ENCODE data around the gene ZNF165. TPM values are rescaled to one million over a fixed set of nuclear protein-coding genes. Genes with fewer than 3 reads are reported as not detected.

ZNF165 gene
- polyA plus RNA-seq, 1 donor from 2014 or later, result 1.4 TPM

GRCh38 chr6:28104392-28105244, 24.2 kb downstream of the ZNF165 start:
- TF ChIP-seq POLR2AphosphoS5 (IDR thresholded peaks at IDR 0.05) (peak; percentile 64), EP300 (conservative IDR thresholded peaks at IDR 0.05; ENCODE audit: poor library complexity, severe bottlenecking) (no peak), REST (IDR thresholded peaks at IDR 0.05; ENCODE audit: borderline replicate concordance) (peak; percentile 29), SMC3 (conservative IDR thresholded peaks at IDR 0.05; ENCODE audit: poor library complexity) (peak; percentile 58), RAD21 (conservative IDR thresholded peaks at IDR 0.05) (peak; percentile 52), EZH2 (IDR thresholded peaks at IDR 0.05; ENCODE audit: borderline replicate concordance, insufficient read depth, low read length, poor library complexity, severe bottlenecking) (no peak), MXI1 (conservative IDR thresholded peaks at IDR 0.05; ENCODE audit: poor library complexity, severe bottlenecking) (peak; percentile 55), TAF1 (IDR thresholded peaks at IDR 0.05; ENCODE audit: low read depth) (peak; percentile 42), CTCF (IDR thresholded peaks at IDR 0.05; ENCODE audit: poor library complexity, severe bottlenecking) (peak; percentile 79)
- Histone ChIP-seq H3K9me3 (ENCODE audit: low read length) (no peaks in the 10 kb centered on the region), H3K36me3 (ENCODE audit: insufficient read depth, low read length) (no peaks in the 10 kb centered on the region), H3K4me2 (ENCODE audit: low read length) (peak overlapping the region; percentile 80), H3K79me2 (replicated peaks; ENCODE audit: insufficient read depth, low read length) (no peaks in the 10 kb centered on the region), H3K27me3 (ENCODE audit: insufficient read depth, low read depth, low read length) (no peaks in the 10 kb centered on the region), H3K4me3 (ENCODE audit: low read length) (peak overlapping the region; percentile 92), H2AFZ (ENCODE audit: low read depth, low read length) (peak overlapping the region; percentile 69), H3F3A (ENCODE audit: insufficient read depth, low read length, poor library complexity, severe bottlenecking) (peaks cover 3% of the 10 kb centered on the region), H3K9ac (ENCODE audit: low read length) (peak overlapping the region; percentile 73), H4K20me1 (ENCODE audit: insufficient read depth) (no peaks in the 10 kb centered on the region), H3K9me2 (ENCODE audit: insufficient read depth, low read length) (no peaks in the 10 kb centered on the region), H3K27ac (ENCODE audit: low read length) (no peak overlapping the region)

- no peak overlapping the region for H3K27ac ChIP-seq (ENCODE audit: low read length)
- peak overlapping the region; percentile 80 for H3K4me2 ChIP-seq (ENCODE audit: low read length)
Measured at GRCh38 chr6:28105245-28105639, 24.9 kb downstream of the ZNF165 start.

More at GRCh38 chr6:28105245-28105639, 24.9 kb downstream of the ZNF165 start:
- H3K9ac ChIP-seq (ENCODE audit: low read length), result peak overlapping the region; percentile 73
- peaks cover 3% of the 10 kb centered on the region for H3F3A ChIP-seq (ENCODE audit: insufficient read depth, low read length, poor library complexity, severe bottlenecking)
- H4K20me1 ChIP-seq (ENCODE audit: insufficient read depth), result no peaks in the 10 kb centered on the region
- H3K9me3 ChIP-seq (ENCODE audit: low read length), result no peaks in the 10 kb centered on the region
- no peaks in the 10 kb centered on the region for H3K27me3 ChIP-seq (ENCODE audit: insufficient read depth, low read depth, low read length)
- no peaks in the 10 kb centered on the region for H3K9me2 ChIP-seq (ENCODE audit: insufficient read depth, low read length)
- peak overlapping the region; percentile 69 for H2AFZ ChIP-seq (ENCODE audit: low read depth, low read length)
- no peak for TF ChIP-seq EZH2 (IDR thresholded peaks at IDR 0.05; ENCODE audit: borderline replicate concordance, insufficient read depth, low read length, poor library complexity, severe bottlenecking)
- no peak for TF ChIP-seq MXI1 (conservative IDR thresholded peaks at IDR 0.05; ENCODE audit: poor library complexity, severe bottlenecking)
- no peak for TF ChIP-seq REST (IDR thresholded peaks at IDR 0.05; ENCODE audit: borderline replicate concordance)
- no peak for TF ChIP-seq RAD21 (conservative IDR thresholded peaks at IDR 0.05)
- TF ChIP-seq TAF1 (IDR thresholded peaks at IDR 0.05; ENCODE audit: low read depth), result no peak
- no peak for TF ChIP-seq POLR2AphosphoS5 (IDR thresholded peaks at IDR 0.05)
- no peak for TF ChIP-seq CTCF (IDR thresholded peaks at IDR 0.05; ENCODE audit: poor library complexity, severe bottlenecking)
- no peak for TF ChIP-seq SMC3 (conservative IDR thresholded peaks at IDR 0.05; ENCODE audit: poor library complexity)
- TF ChIP-seq EP300 (conservative IDR thresholded peaks at IDR 0.05; ENCODE audit: poor library complexity, severe bottlenecking), result no peak
- no peaks in the 10 kb centered on the region for H3K79me2 ChIP-seq (replicated peaks; ENCODE audit: insufficient read depth, low read length)
- peak overlapping the region; percentile 92 for H3K4me3 ChIP-seq (ENCODE audit: low read length)
- no peaks in the 10 kb centered on the region for H3K36me3 ChIP-seq (ENCODE audit: insufficient read depth, low read length)
